Activated naive CD8-positive, alpha-beta T cell (primary cell): ENCODE data around the gene TUBA1A.
"Not testable (repeated sequence)": the region's sequence is repeated elsewhere in the genome, so short reads cannot be mapped to it uniquely, and the experiment has no call there.

ENCODE experiments used
- H3K27ac Mint-ChIP-seq: one replicate; pipeline ENCODE4 v1.8.0; 2021; ENCODE audit warnings: mixed read lengths
- H3K27me3 Mint-ChIP-seq: one replicate; pipeline ENCODE4 v1.8.0; 2021; ENCODE audit warnings: mixed read lengths
- H3K36me3 Mint-ChIP-seq: one replicate; pipeline ENCODE4 v1.8.0; 2021; ENCODE audit warnings: mixed read lengths
- H3K4me1 Mint-ChIP-seq: one replicate; pipeline ENCODE4 v1.8.0; 2021; ENCODE audit warnings: low read depth, mixed read lengths
- H3K4me3 Mint-ChIP-seq: one replicate; pipeline ENCODE4 v1.8.0; 2021; ENCODE audit warnings: mild to moderate bottlenecking, mixed read lengths
- H3K9me3 Mint-ChIP-seq: one replicate; pipeline ENCODE4 v1.8.0; 2021; ENCODE audit warnings: low read depth, mixed read lengths

Gene TUBA1A

GRCh38 chr12:49189731-49190716 is 1.1 kb upstream of the TUBA1A start:
- no peaks in the 10 kb centered on the region for H3K9me3 Mint-ChIP-seq
- H3K4me3 Mint-ChIP-seq: peak overlapping the region; percentile 97
- peak overlapping the region; percentile 58 for H3K27ac Mint-ChIP-seq
- peaks cover 25% of the 10 kb centered on the region for H3K4me1 Mint-ChIP-seq
- no peaks in the 10 kb centered on the region for H3K27me3 Mint-ChIP-seq
- no peaks in the 10 kb centered on the region for H3K36me3 Mint-ChIP-seq

- H3K27me3 Mint-ChIP-seq: no peaks in the 10 kb centered on the region
- peaks cover 27% of the 10 kb centered on the region for H3K4me1 Mint-ChIP-seq
- peak overlapping the region; percentile 97 for H3K4me3 Mint-ChIP-seq
- H3K9me3 Mint-ChIP-seq: no peaks in the 10 kb centered on the region
- peaks cover 2% of the 10 kb centered on the region for H3K36me3 Mint-ChIP-seq
- H3K27ac Mint-ChIP-seq: peak overlapping the region; percentile 95
These were observed 522 bp downstream of the TUBA1A start for GRCh38 chr12:49188201-49188915.

- Mint-ChIP-seq H3K4me1 (peaks cover 27% of the 10 kb centered on the region), H3K27ac (peak overlapping the region; percentile 22), H3K4me3 (peak overlapping the region; percentile 48), H3K9me3 (no peaks in the 10 kb centered on the region), H3K27me3 (no peaks in the 10 kb centered on the region), H3K36me3 (peaks cover 2% of the 10 kb centered on the region)
These were observed 1.7 kb downstream of the TUBA1A start for GRCh38 chr12:49187184-49187583.

- not testable (repeated sequence) for H3K27me3 Mint-ChIP-seq, H3K9me3 Mint-ChIP-seq, H3K36me3 Mint-ChIP-seq
- H3K27ac Mint-ChIP-seq: peak overlapping the region; percentile 22
- H3K4me1 Mint-ChIP-seq: peaks cover 27% of the 10 kb centered on the region
- peak overlapping the region; percentile 20 for H3K4me3 Mint-ChIP-seq
These were observed 2.6 kb downstream of the TUBA1A start for GRCh38 chr12:49186307-49186706.

- H3K27me3 Mint-ChIP-seq, H3K4me3 Mint-ChIP-seq, H3K9me3 Mint-ChIP-seq, H3K36me3 Mint-ChIP-seq: not testable (repeated sequence)
- peak overlapping the region; percentile 64 for H3K27ac Mint-ChIP-seq
- peaks cover 26% of the 10 kb centered on the region for H3K4me1 Mint-ChIP-seq
These were observed 4.2 kb downstream of the TUBA1A start for GRCh38 chr12:49184697-49185096.

- H3K27me3 Mint-ChIP-seq, H3K9me3 Mint-ChIP-seq, H3K4me3 Mint-ChIP-seq, H3K36me3 Mint-ChIP-seq: not testable (repeated sequence)
- Mint-ChIP-seq H3K4me1 (peaks cover 19% of the 10 kb centered on the region), H3K27ac (peak overlapping the region; percentile 31)
These were observed 5.5 kb downstream of the TUBA1A start for GRCh38 chr12:49183214-49183950.

GRCh38 chr12:49174218-49174617 is 14.7 kb downstream of the TUBA1A start:
- H3K4me3 Mint-ChIP-seq: no peak overlapping the region
- no peak overlapping the region for H3K27ac Mint-ChIP-seq
- no peaks in the 10 kb centered on the region for H3K4me1 Mint-ChIP-seq

GRCh38 chr12:49170924-49171323 is 18.0 kb downstream of the TUBA1A start:
- Mint-ChIP-seq H3K36me3 (no peaks in the 10 kb centered on the region), H3K4me1 (no peaks in the 10 kb centered on the region), H3K27ac (no peak overlapping the region), H3K27me3 (no peaks in the 10 kb centered on the region), H3K9me3 (no peaks in the 10 kb centered on the region), H3K4me3 (no peak overlapping the region)

More at GRCh38 chr12:49174218-49174617, 14.7 kb downstream of the TUBA1A start:
- Mint-ChIP-seq H3K9me3 (no peaks in the 10 kb centered on the region), H3K36me3 (no peaks in the 10 kb centered on the region), H3K27me3 (no peaks in the 10 kb centered on the region)

- Mint-ChIP-seq H3K27ac (no peak overlapping the region), H3K4me1 (no peaks in the 10 kb centered on the region), H3K9me3 (no peaks in the 10 kb centered on the region), H3K36me3 (peaks cover 3% of the 10 kb centered on the region), H3K27me3 (no peaks in the 10 kb centered on the region), H3K4me3 (no peak overlapping the region)
These were observed 23.8 kb downstream of the TUBA1A start for GRCh38 chr12:49165114-49165513.

GRCh38 chr12:49161901-49162300 is 27.0 kb downstream of the TUBA1A start:
- not testable (repeated sequence) for H3K9me3 Mint-ChIP-seq, H3K36me3 Mint-ChIP-seq, H3K4me3 Mint-ChIP-seq, H3K27me3 Mint-ChIP-seq, H3K27ac Mint-ChIP-seq, H3K4me1 Mint-ChIP-seq

- no peak overlapping the region for H3K27ac Mint-ChIP-seq
- H3K4me3 Mint-ChIP-seq: no peak overlapping the region
- no peaks in the 10 kb centered on the region for H3K9me3 Mint-ChIP-seq
- H3K4me1 Mint-ChIP-seq: no peaks in the 10 kb centered on the region
- peaks cover 3% of the 10 kb centered on the region for H3K36me3 Mint-ChIP-seq
- H3K27me3 Mint-ChIP-seq: no peaks in the 10 kb centered on the region
These were observed 27.6 kb downstream of the TUBA1A start for GRCh38 chr12:49161092-49161795.

GRCh38 chr12:49160399-49160798 is 28.5 kb downstream of the TUBA1A start:
- Mint-ChIP-seq H3K36me3 (peaks cover 3% of the 10 kb centered on the region), H3K4me3 (no peak overlapping the region), H3K9me3 (no peaks in the 10 kb centered on the region), H3K27me3 (no peaks in the 10 kb centered on the region), H3K4me1 (no peaks in the 10 kb centered on the region), H3K27ac (no peak overlapping the region)

- H3K4me3 Mint-ChIP-seq: no peak overlapping the region
- no peaks in the 10 kb centered on the region for H3K9me3 Mint-ChIP-seq
- H3K27me3 Mint-ChIP-seq: no peaks in the 10 kb centered on the region
- H3K4me1 Mint-ChIP-seq: no peaks in the 10 kb centered on the region
- no peak overlapping the region for H3K27ac Mint-ChIP-seq
- no peaks in the 10 kb centered on the region for H3K36me3 Mint-ChIP-seq
These were observed 34.7 kb downstream of the TUBA1A start for GRCh38 chr12:49154221-49154620.

GRCh38 chr12:49147384-49147783 is 41.5 kb downstream of the TUBA1A start:
- H3K9me3 Mint-ChIP-seq: no peaks in the 10 kb centered on the region
- no peak overlapping the region for H3K27ac Mint-ChIP-seq
- H3K36me3 Mint-ChIP-seq: peaks cover 3% of the 10 kb centered on the region
- no peak overlapping the region for H3K4me3 Mint-ChIP-seq
- H3K27me3 Mint-ChIP-seq: no peaks in the 10 kb centered on the region
- no peaks in the 10 kb centered on the region for H3K4me1 Mint-ChIP-seq
